Measurements from ENCODE around the gene CREB3L1. TPM values are rescaled to one million over a fixed set of nuclear protein-coding genes. Genes with fewer than 3 reads are reported as not detected.
"Not testable (repeated sequence)": the region's sequence is repeated elsewhere in the genome, so short reads cannot be mapped to it uniquely, and the experiment has no call there.

Gene CREB3L1
- total and polyA plus RNA-seq, 2 donors: 20.0 to 44.3 TPM

DNA sequence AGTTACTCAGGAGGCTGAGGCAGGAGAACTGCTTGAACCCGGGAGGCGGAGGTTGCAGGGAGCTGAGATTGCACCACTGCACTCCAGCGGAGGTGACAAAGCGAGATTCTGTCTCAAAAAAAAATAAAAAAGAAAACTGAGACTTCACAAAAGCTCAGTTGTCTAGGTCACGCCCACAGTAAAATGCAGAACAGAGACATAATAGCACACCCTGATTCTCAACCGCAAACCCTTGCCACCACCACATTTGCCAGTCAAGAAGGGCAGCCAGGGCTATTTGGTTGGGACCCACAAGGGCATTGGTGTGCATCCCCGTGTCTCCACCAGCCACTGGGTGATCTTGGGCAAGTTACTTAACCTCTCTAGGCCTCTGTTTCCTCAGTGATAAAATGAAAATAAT, 25.4 kb downstream of the CREB3L1 start:
- H3K4me3 ChIP-seq (ENCODE audit: low read depth, low read length): no peak overlapping the region
- H3K4me1 ChIP-seq (ENCODE audit: insufficient read depth): no peaks in the 10 kb centered on the region
- no peaks in the 10 kb centered on the region for H3K36me3 ChIP-seq (ENCODE audit: insufficient read depth)
- WGBS: 87% methylated on average over 7 of the region's 7 CpGs
- H3K27ac ChIP-seq (ENCODE audit: low read depth): no peak overlapping the region
- no peak for DNase-seq (ENCODE audit: extremely low spot score)

DNA sequence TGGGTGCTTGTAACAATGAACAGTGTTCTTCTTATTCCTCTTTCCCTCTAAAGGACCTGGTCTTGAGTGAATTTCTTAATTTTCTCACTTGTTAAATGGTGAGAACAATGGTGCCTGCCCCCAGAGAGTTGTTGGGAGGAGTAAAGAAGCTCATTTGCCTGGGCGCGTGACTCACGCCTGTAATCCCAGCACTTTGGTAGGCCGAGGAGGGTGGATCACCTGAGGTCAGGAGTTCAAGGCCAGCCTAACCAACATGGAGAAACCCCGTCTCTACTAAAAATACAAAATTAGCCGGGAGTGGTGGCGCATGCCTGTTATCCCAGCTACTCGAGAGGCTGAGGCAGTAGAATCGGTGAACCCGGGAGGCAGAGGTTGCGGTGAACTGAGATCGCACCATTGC, 26.6 kb downstream of the CREB3L1 start:
- not testable (repeated sequence) for H3K36me3 ChIP-seq (ENCODE audit: insufficient read depth); H3K4me1 ChIP-seq (ENCODE audit: insufficient read depth); H3K4me3 ChIP-seq (ENCODE audit: low read depth, low read length); H3K27ac ChIP-seq (ENCODE audit: low read depth); DNase-seq (ENCODE audit: extremely low spot score)
- WGBS: 91% methylated on average over 12 of the region's 12 CpGs

DNA sequence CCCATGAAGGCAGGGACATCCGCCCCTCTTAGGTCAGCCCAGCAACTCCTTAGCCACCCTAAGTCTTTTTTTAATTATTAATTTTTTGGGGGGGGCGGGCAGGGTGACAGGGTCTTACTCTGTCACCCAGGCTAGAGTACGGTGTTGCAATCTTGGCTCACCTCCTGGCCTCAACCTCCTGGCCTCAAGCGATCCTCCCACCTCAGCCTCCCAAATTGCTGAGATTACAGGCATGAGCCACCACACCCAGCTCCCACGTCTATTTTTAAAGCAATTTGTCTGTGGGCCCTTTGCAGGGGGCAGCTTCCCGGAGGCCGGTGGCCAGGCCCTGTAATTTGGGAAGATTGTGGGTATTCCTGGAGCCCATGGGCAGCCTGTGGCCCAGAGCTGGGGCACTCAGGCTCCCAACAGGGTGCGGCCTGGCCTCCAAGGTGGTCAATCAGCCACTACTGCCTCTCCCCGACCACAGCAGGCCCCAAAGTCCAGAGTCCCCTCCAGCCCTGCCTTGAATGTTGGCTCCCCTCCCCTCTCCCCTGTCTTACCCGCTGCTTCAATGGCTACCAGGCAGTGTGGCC, 27.2 kb downstream of the CREB3L1 start:
- Histone ChIP-seq H3K4me3 (ENCODE audit: low read depth, low read length) (no peak overlapping the region), H3K27ac (ENCODE audit: low read depth) (no peak overlapping the region), H3K4me1 (ENCODE audit: insufficient read depth) (no peaks in the 10 kb centered on the region), H3K36me3 (ENCODE audit: insufficient read depth) (no peaks in the 10 kb centered on the region)
- WGBS: 89% methylated on average over 10 of the region's 10 CpGs
- DNase-seq (ENCODE audit: extremely low spot score): no peak

DNA sequence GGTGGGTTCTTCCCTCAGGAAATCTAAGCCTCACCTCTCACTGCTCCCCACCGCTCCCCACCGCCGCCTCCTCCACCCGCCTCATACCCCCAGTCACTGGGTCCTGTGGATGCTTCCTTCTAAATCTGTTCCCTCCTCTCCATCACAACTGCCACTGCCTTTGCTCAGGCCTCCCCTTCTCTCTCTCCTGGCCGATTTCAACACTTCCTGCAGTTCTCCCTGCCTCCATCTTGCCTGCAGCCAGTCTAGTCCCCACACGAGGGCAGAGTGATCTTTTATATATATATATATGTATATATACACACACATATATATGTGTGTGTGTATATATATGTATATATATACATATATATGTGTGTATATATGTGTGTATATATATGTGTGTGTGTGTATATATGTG, 27.8 kb downstream of the CREB3L1 start:
- H3K27ac ChIP-seq (ENCODE audit: low read depth): no peak overlapping the region
- WGBS: 69% methylated on average over 6 of the region's 6 CpGs

DNA sequence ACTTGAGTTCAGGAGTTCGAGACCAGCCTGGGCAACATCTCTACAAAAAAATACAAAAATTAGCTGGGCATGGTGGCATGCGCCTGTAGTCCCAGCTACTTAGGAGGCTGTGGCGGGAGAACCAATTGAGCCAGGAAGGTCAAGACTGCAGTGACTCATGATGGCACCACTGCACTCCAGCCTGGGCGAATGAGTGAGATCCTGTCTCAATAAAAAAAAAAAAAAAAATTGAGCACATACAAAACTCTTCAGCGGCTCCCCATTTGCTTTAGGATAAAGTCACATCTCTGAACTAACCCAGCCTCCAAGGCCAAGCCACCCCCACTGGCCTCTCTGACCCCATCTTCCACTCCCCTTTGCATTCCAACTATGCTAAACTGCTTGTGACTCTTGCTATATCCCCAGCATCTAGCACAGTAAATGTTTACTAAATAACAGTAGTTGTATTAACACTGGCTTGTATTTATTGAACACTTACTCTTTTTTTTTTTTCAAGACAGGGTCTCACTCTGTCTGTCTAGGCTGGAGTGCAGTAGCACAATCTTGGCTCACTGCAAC, 28.9 kb downstream of the CREB3L1 start:
- Histone ChIP-seq H3K27ac (ENCODE audit: low read depth) (no peak overlapping the region), H3K36me3 (ENCODE audit: insufficient read depth) (no peaks in the 10 kb centered on the region), H3K4me3 (ENCODE audit: low read depth, low read length) (no peak overlapping the region), H3K4me1 (ENCODE audit: insufficient read depth) (no peaks in the 10 kb centered on the region)
- 72% methylated on average over 5 of the region's 5 CpGs for WGBS
- DNase-seq (ENCODE audit: extremely low spot score): no peak

More for the DNA sequence above, 27.8 kb downstream of the CREB3L1 start:
- Histone ChIP-seq H3K36me3 (ENCODE audit: insufficient read depth) (no peaks in the 10 kb centered on the region), H3K4me3 (ENCODE audit: low read depth, low read length) (no peak overlapping the region), H3K4me1 (ENCODE audit: insufficient read depth) (no peaks in the 10 kb centered on the region)
- DNase-seq (ENCODE audit: extremely low spot score): no peak

DNA sequence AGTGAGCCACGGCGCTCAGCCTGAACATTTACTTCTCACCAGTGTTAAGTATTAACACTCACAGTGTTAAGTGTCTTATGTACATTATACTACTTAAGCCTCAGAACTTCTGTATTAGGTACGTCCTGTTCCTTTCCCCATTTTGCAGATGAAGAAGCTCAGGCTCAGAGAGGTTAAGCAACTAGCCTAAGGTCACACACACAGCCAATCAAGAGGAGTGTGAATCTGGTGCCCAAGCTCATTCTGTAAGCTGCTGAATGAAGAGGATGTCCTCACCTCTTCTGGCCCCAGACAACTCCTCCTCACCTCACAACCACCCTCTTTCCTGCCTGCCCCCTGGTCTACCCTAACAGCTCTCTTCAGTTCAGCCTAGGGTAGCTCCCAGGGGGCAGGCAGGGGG, 29.9 kb downstream of the CREB3L1 start:
- DNase-seq (ENCODE audit: extremely low spot score): no peak
- H3K4me3 ChIP-seq (ENCODE audit: low read depth, low read length): no peak overlapping the region
- WGBS: 88% methylated on average over 3 of the region's 3 CpGs
- H3K27ac ChIP-seq (ENCODE audit: low read depth): no peak overlapping the region
- no peaks in the 10 kb centered on the region for H3K4me1 ChIP-seq (ENCODE audit: insufficient read depth)
- H3K36me3 ChIP-seq (ENCODE audit: insufficient read depth): no peaks in the 10 kb centered on the region

DNA sequence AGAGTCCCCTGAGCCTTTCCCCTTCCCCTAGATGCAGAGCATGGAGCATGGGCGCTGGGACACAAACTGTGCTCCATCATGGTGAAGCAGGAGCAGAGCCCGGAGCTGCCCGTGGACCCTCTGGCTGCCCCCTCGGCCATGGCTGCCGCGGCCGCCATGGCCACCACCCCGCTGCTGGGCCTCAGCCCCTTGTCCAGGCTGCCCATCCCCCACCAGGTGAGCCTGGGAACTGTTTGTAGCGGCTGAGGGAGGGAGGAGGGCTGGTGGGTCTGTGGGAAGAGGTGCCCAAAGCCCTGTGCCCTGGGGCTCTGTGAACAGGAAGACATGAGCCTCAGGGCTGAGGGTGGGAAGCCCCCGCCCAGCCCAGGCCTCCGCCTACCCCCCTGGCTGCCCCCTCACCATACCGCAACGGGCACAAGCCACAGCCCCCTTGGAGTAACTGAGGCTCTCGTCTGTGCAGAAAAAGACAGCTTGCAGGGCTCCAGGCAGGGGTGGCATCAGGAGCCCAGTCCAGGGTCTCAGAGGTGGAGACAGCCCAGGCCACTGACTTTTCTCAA, 30.4 kb downstream of the CREB3L1 start:
- Histone ChIP-seq H3K27ac (ENCODE audit: low read depth) (no peak overlapping the region), H3K4me3 (ENCODE audit: low read depth, low read length) (no peak overlapping the region), H3K36me3 (ENCODE audit: insufficient read depth) (no peaks in the 10 kb centered on the region), H3K4me1 (ENCODE audit: insufficient read depth) (no peaks in the 10 kb centered on the region)
- DNase-seq (ENCODE audit: extremely low spot score): no peak
- WGBS: 70% methylated on average over 14 of the region's 14 CpGs

DNA sequence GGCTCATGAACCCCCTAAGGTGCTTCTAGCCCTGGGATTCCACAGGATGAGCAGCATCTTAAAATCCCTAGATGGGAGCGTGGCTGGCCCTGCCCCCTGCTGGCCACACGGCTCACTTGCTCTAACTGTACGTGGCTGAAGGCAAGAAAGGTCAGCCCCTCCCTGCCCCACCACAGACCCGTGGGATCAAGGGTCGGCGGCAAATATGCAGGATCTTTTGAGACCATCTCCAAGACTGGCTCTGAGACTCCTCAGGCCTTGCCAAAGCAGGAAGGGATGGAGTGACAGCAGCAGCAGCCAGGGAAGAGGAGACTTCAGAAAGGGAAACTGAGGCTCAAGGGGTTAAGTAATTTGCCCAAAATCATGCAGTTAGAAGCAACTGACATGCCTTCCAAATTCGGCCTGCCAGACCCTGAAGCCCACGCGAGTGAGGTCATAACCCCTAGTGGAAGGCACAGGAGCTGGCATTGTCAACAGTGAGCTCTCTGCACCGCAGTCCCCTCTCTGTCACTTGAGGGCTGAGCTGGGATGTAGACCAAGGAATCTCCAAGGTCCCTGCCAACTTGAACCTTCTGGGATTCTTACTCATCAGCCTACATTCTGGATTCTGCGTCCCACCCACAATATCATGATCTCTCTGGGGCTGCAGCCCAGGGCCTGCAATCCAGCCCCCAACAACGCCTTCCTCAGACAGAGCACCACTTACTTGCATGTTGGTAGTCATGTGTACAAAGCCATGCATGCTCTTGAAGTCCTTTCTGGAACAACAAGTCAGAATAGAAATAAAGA, 31.4 kb downstream of the CREB3L1 start:
- Histone ChIP-seq H3K36me3 (ENCODE audit: insufficient read depth) (no peaks in the 10 kb centered on the region), H3K4me1 (ENCODE audit: insufficient read depth) (no peaks in the 10 kb centered on the region), H3K4me3 (ENCODE audit: low read depth, low read length) (no peak overlapping the region), H3K27ac (ENCODE audit: low read depth) (no peak overlapping the region)
- 30% methylated on average over 12 of the region's 12 CpGs for WGBS
- no peak for DNase-seq (ENCODE audit: extremely low spot score)

DNA sequence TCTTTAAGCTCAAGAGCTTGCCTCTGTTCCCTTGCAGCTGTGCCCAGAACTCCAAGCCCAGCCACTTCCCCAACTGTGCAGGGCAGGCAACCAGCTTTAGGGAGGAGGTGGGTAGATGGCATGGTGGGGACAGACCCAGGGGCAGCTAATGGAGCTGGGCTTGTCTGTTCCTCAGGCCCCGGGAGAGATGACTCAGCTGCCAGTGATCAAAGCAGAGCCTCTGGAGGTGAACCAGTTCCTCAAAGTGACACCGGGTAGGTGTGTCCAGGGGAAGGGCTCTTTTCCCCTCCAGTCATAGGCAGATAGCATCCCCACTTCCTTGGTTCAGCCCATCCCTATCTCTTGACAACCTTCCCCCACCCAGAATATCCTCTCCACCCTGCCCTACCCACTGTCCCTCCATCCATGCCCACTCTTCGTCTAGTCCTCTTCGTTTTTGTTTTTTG, 32.4 kb downstream of the CREB3L1 start:
- Histone ChIP-seq H3K36me3 (ENCODE audit: insufficient read depth) (no peaks in the 10 kb centered on the region), H3K4me3 (ENCODE audit: low read depth, low read length) (no peak overlapping the region), H3K27ac (ENCODE audit: low read depth) (no peak overlapping the region), H3K4me1 (ENCODE audit: insufficient read depth) (no peaks in the 10 kb centered on the region)
- 56% methylated on average over 4 of the region's 4 CpGs for WGBS
- DNase-seq (ENCODE audit: extremely low spot score): no peak

DNA sequence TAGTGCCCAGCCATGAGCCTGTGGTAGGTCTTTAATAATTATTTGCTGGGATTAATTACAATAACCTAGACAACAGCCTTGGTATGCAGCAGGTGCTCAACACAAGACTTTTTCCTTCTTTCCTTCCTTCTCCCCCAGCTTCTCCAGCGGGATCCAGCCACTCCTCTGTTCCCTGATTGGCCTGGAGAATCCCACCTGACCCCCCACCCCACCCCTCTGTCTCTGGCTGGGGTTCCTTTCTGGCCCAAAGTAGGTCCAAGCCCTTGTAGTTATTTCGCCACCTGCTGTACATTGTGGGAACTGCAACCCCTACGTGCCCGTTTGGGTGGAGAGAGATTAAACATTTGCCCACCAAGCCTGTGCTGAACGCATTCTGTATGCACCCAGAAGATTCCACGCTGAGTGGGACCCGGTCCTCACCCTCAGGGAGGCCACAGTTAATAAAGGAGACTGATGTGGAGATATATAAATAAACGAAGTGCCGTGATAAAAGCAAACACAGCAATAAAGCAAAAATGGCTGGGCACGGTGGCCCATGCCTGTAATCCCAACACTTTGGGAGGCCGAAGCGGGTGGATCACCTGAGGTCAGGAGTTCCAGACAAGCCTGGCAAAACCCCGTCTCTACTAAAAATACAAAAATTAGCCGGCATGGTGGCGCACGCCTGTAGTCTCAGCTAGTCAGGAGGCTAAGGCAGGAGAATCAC, 37.7 kb downstream of the CREB3L1 start:
- 54% methylated on average over 16 of the region's 16 CpGs for WGBS
- DNase-seq (ENCODE audit: extremely low spot score): no peak
- H3K36me3 ChIP-seq (ENCODE audit: insufficient read depth): no peaks in the 10 kb centered on the region
- H3K27ac ChIP-seq (ENCODE audit: low read depth): no peak overlapping the region
- H3K4me1 ChIP-seq (ENCODE audit: insufficient read depth): no peaks in the 10 kb centered on the region
- no peak overlapping the region for H3K4me3 ChIP-seq (ENCODE audit: low read depth, low read length)

DNA sequence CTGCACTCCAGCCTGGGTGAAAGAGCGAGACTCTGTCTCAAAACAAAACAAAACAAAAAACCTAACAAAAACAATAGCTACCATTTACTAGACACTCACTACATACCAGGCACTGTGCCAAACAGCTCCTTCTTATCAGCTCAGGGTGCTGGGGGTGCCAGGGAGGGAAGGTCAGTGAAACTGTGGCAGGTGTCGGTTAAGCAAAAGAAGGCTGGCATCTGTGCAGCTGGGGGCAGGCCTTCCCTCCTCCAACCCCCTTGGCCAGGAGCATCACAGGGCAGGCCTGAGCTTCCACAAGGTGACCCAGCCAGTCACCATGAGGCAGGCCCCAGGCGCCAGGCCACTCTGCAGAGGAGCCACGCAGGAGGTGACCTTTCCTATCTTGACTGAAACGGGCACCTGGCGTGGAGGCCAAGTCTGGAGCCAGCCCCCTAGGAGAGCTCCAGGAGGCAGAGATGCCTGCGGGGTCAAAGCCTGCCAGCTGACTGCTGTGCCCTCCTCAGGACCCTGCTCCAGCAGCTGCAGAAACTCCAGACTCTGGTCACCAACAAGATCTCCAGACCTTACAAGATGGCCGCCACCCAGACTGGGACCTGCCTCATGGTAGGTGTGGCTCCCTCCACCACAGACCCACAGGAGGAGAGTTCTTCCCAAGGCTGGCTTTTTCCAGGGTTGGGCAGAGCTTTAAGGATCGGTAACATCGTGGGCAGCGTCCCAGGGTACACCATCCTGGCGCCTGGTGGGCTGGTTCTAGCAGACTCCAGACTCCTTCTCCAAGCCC, 38.5 kb downstream of the CREB3L1 start:
- 88% methylated on average over 12 of the region's 12 CpGs for whole genome bisulfite sequencing
- Histone ChIP-seq H3K4me3 (ENCODE audit: low read depth, low read length) (no peak overlapping the region), H3K4me1 (ENCODE audit: insufficient read depth) (no peaks in the 10 kb centered on the region), H3K27ac (ENCODE audit: low read depth) (no peak overlapping the region), H3K36me3 (ENCODE audit: insufficient read depth) (no peaks in the 10 kb centered on the region)
- no peak for DNase-seq (ENCODE audit: extremely low spot score)

DNA sequence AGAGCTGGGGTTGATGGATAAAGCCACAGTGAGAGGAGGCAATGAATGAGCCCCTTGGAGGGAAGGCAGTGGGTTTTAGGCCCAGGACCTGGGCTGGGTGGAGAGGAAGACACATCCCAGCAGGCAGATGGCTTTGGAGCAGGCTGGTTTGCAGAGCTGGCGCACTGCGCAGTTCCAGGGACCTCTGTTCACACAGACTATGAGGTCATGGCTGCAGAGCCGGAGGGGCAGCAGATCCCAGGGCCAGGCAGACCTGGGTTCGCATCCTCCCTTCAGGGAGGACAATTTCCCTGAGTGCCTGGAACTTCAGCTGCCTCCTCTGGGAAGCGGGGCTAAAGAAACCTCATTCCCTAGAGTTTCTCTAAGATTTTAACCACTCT, 41.6 kb downstream of the CREB3L1 start:
- 97% methylated on average over 5 of the region's 5 CpGs for WGBS
- Histone ChIP-seq H3K4me3 (ENCODE audit: low read depth, low read length) (no peak overlapping the region), H3K27ac (ENCODE audit: low read depth) (no peak overlapping the region), H3K36me3 (ENCODE audit: insufficient read depth) (no peaks in the 10 kb centered on the region), H3K4me1 (ENCODE audit: insufficient read depth) (no peaks in the 10 kb centered on the region)
- DNase-seq (ENCODE audit: extremely low spot score): no peak

DNA sequence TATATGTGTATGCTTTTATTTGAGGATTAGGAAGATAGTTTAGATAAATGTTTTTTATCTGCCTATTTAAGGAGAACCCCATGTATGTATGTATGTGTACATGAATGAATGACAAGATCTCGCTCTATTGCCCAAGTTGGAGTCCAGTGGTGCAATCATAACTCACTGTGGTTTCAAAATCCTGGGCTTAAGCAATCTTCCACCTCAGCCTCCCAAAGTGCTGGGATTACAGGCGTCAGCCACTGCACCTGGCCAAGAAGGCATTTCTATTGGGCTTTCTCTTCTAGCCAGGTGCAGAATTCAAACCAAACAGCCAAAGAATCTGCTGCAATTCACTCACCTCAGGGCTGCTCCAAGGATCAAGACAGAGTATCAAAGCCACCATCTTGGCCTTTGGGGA, 44.3 kb downstream of the CREB3L1 start:
- Histone ChIP-seq H3K4me1 (ENCODE audit: insufficient read depth) (no peaks in the 10 kb centered on the region), H3K36me3 (ENCODE audit: insufficient read depth) (no peaks in the 10 kb centered on the region)
- WGBS: 89% methylated on average over 2 of the region's 2 CpGs

More for the DNA sequence above, 44.3 kb downstream of the CREB3L1 start:
- Histone ChIP-seq H3K4me3 (ENCODE audit: low read depth, low read length) (no peak overlapping the region), H3K27ac (ENCODE audit: low read depth) (no peak overlapping the region)
- DNase-seq (ENCODE audit: extremely low spot score): no peak
